H9 (cell line): ENCODE data around the gene SPRR3. TPM values are rescaled to one million over a fixed set of nuclear protein-coding genes. Genes with fewer than 3 reads are reported as not detected.

Experiments
- DNase-seq: peaks from one replicate; pipeline ENCODE4 v3.0.0-alpha.2; 2017
- H2AFZ ChIP-seq: one replicate; pipeline ENCODE4 v1.6.1; 2013; ENCODE audit warnings: mild to moderate bottlenecking, low read length, control low read depth, moderate library complexity
- H2AK5ac ChIP-seq: 2 replicates; pipeline ENCODE4 v1.6.1; 2013; ENCODE audit warnings: low read length, control low read depth, mixed read lengths; ENCODE audit not compliant: insufficient read length
- H2BK120ac ChIP-seq: one replicate; pipeline ENCODE4 v1.6.1; 2013; ENCODE audit warnings: low read depth, mild to moderate bottlenecking, low read length, control low read depth, inconsistent platforms; ENCODE audit not compliant: poor library complexity, severe bottlenecking
- H2BK12ac ChIP-seq: 2 replicates; pipeline ENCODE4 v1.6.1; 2013; ENCODE audit warnings: low read length, control low read depth, mixed read lengths, low read depth; ENCODE audit not compliant: insufficient read length
- H2BK15ac ChIP-seq: 2 replicates; pipeline ENCODE4 v1.6.1; 2013; ENCODE audit warnings: low read depth, low read length, control low read depth
- H2BK20ac ChIP-seq: one replicate; pipeline ENCODE4 v1.6.1; 2013; ENCODE audit warnings: low read depth, mild to moderate bottlenecking, low read length, control low read depth, inconsistent platforms; ENCODE audit not compliant: poor library complexity, severe bottlenecking
- H2BK5ac ChIP-seq: 2 replicates; pipeline ENCODE4 v1.6.1; 2013; ENCODE audit warnings: low read length, control low read depth, mixed read lengths; ENCODE audit not compliant: insufficient read length
- H3K14ac ChIP-seq: 2 replicates; pipeline ENCODE4 v1.6.1; 2013; ENCODE audit warnings: low read length, control low read depth; ENCODE audit not compliant: insufficient read depth
- H3K18ac ChIP-seq: 2 replicates; pipeline ENCODE4 v1.6.1; 2013; ENCODE audit warnings: low read depth, mild to moderate bottlenecking, mixed read lengths, low read length, control low read depth; ENCODE audit not compliant: insufficient read length
- H3K23ac ChIP-seq: 2 replicates; pipeline ENCODE4 v1.6.1; 2013; ENCODE audit warnings: low read length, control low read depth, mixed read lengths, low read depth; ENCODE audit not compliant: insufficient read length
- H3K23me2 ChIP-seq: 2 replicates; pipeline ENCODE4 v1.6.1; 2013; ENCODE audit warnings: low read depth, mild to moderate bottlenecking, mixed read lengths, low read length, control low read depth; ENCODE audit not compliant: insufficient read length, poor library complexity, severe bottlenecking
- H3K27ac ChIP-seq: 2 replicates; pipeline ENCODE4 v1.5.1; 2013; ENCODE audit warnings: low read length, control low read depth, mixed read lengths, low read depth; ENCODE audit not compliant: insufficient read length
- H3K27me3 ChIP-seq: 2 replicates; pipeline ENCODE4 v1.6.1; 2013; ENCODE audit warnings: low read length, control low read depth, inconsistent platforms; ENCODE audit not compliant: insufficient read depth
- H3K4ac ChIP-seq: 2 replicates; pipeline ENCODE4 v1.6.1; 2013; ENCODE audit warnings: low read depth, mild to moderate bottlenecking, control low read depth, inconsistent platforms, low read length, moderate library complexity
- H3K4me1 ChIP-seq: 2 replicates; pipeline ENCODE4 v1.6.1; 2013; ENCODE audit warnings: low read length, control low read depth, inconsistent platforms; ENCODE audit not compliant: insufficient read depth
- H3K4me2 ChIP-seq: 2 replicates; pipeline ENCODE4 v1.6.1; 2013; ENCODE audit warnings: low read length, control low read depth, mixed read lengths; ENCODE audit not compliant: insufficient read length, insufficient read depth
- H3K56ac ChIP-seq: 2 replicates; pipeline ENCODE4 v1.6.1; 2013; ENCODE audit warnings: low read depth, mild to moderate bottlenecking, mixed read lengths, low read length, control low read depth; ENCODE audit not compliant: insufficient read length
- H3K79me1 ChIP-seq: 2 replicates; pipeline ENCODE4 v1.6.1; 2013; ENCODE audit warnings: low read depth, mild to moderate bottlenecking, moderate library complexity, low read length, control low read depth, inconsistent platforms; ENCODE audit not compliant: insufficient read depth, poor library complexity, severe bottlenecking
- H3K79me2 ChIP-seq: 2 replicates; pipeline ENCODE4 v1.6.1; 2013; ENCODE audit warnings: low read length, control low read depth, inconsistent platforms; ENCODE audit not compliant: insufficient read depth
- H3K9ac ChIP-seq: 2 replicates; pipeline ENCODE4 v1.6.1; 2013; ENCODE audit warnings: low read length, control low read depth, mixed read lengths; ENCODE audit not compliant: insufficient read length; ENCODE audit errors: extremely low read depth
- H3K9me3 ChIP-seq: one replicate; pipeline ENCODE4 v1.6.1; 2013; ENCODE audit warnings: low read depth, low read length, inconsistent platforms; ENCODE audit not compliant: control insufficient read depth
- H3T11ph ChIP-seq: one replicate; pipeline ENCODE4 v1.6.1; 2013; ENCODE audit warnings: mild to moderate bottlenecking, low read length, control low read depth, inconsistent platforms
- H4K20me1 ChIP-seq: one replicate; pipeline ENCODE4 v1.6.1; 2013; ENCODE audit not compliant: control insufficient read depth, insufficient read length, insufficient read depth
- H4K5ac ChIP-seq: 2 replicates; pipeline ENCODE4 v1.6.1; 2013; ENCODE audit warnings: low read depth, mild to moderate bottlenecking, mixed read lengths, low read length, control low read depth; ENCODE audit not compliant: insufficient read length
- H4K8ac ChIP-seq: replicated peaks from 2 replicates; pipeline ENCODE4 v1.6.1; 2013; ENCODE audit warnings: low read length, control low read depth, mixed read lengths, low read depth; ENCODE audit not compliant: insufficient read length
- H4K91ac ChIP-seq: 2 replicates; pipeline ENCODE4 v1.6.1; 2013; ENCODE audit warnings: low read depth, mild to moderate bottlenecking, moderate library complexity, mixed read lengths, low read length, control low read depth; ENCODE audit not compliant: insufficient read length
- H3K27ac Mint-ChIP-seq, 3 experiments: 2 replicates in 2 of 3; 3 replicates in 1 of 3; pipeline ENCODE4 v1.8.0; 2020 to 2021; ENCODE audit warnings: mixed read lengths in 3 of 3, mild to moderate bottlenecking in 1 of 3, moderate library complexity in 1 of 3
- H3K27me3 Mint-ChIP-seq: 2 replicates; pipeline ENCODE4 v1.8.0; 2021; ENCODE audit warnings: low read depth, mild to moderate bottlenecking, moderate library complexity, mixed read lengths
- H3K36me3 Mint-ChIP-seq, 3 experiments: 2 replicates in 2 of 3; 3 replicates in 1 of 3; pipeline ENCODE4 v1.8.0; 2020 to 2021; ENCODE audit warnings: low read depth in 3 of 3, mixed read lengths in 3 of 3; ENCODE audit not compliant: insufficient read depth in 1 of 3
- H3K4me1 Mint-ChIP-seq, 2 experiments: 2 replicates each; pipeline ENCODE4 v1.8.0; 2020; ENCODE audit warnings: mixed read lengths in 2 of 2
- H3K4me3 Mint-ChIP-seq, 2 experiments: 2 replicates in 1 of 2; 3 replicates in 1 of 2; pipeline ENCODE4 v1.8.0; 2020 to 2021; ENCODE audit warnings: mild to moderate bottlenecking in 2 of 2, mixed read lengths in 2 of 2, moderate library complexity in 1 of 2
- H3K9me3 Mint-ChIP-seq, 2 experiments: 2 replicates in 1 of 2; 3 replicates in 1 of 2; pipeline ENCODE4 v1.8.0; 2020; ENCODE audit warnings: mild to moderate bottlenecking in 2 of 2, mixed read lengths in 2 of 2, moderate library complexity in 1 of 2
- WGBS: extraction: QIAGEN DNeasy Blood & Tissue Kit; methylation state at CpG from one replicate; pipeline ENCODE4 v1.1.7; 2013; ENCODE audit warnings: missing lambda C conversion rate, low lambda C conversion rate, mixed read lengths; ENCODE audit not compliant: insufficient read length; ENCODE audit errors: extremely low coverage; 5-methylcytosine and 5-hydroxymethylcytosine counted together
- total RNA-seq: library from RNA; stranded (reverse); gene quantifications from 2 replicates; pipeline ENCODE4 v1.2.1, GENCODE V29; 2021
- TF ChIP-seq, protein P1 (sequence below): fragments of 200-600 bp; sonication (generic); conservative IDR thresholded peaks from 3 replicates; pipeline ENCODE4 v1.8.0; 2021; ENCODE audit warnings: antibody characterized with exemption, mild to moderate bottlenecking

Gene SPRR3
- total RNA-seq, 1 experiment from 2014 or later, result not detected

DNA sequence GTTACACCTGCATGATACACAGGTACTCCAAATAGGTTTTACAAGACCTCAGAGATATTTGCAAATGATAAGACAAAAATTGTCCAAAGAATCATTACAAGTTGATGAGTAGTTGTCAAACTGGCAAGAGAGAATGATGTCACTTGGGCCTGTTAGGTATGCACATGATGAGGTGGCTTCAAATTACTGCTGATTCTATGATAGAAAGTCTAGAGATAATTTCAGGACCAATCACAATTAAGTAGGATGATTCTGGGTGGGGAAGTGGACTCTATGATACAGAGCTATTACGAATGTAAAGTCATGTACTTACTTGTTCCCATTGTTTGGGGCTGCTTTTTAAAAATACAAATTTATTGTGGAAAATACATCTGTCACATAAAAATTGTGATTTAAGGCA, 24.2 kb downstream of the SPRR3 start:
- Mint-ChIP-seq H3K36me3 (no peaks in the 10 kb centered on the region; a peak in 1 of 7 replicates), H3K27me3 (no peaks in the 10 kb centered on the region), H3K4me3 (no peak overlapping the region), H3K27ac (no peak overlapping the region), H3K4me1 (peaks cover 11 to 23% of the 10 kb centered on the region in 2 experiments), H3K9me3 (peaks cover 0 to 3% of the 10 kb centered on the region in 2 experiments; a peak in 3 of 5 replicates)
- H3K79me1 ChIP-seq, result no peaks in the 10 kb centered on the region
- no CpG with 5 or more reads among the region's 1 CpG for WGBS
- H3K23me2 ChIP-seq, result no peaks in the 10 kb centered on the region
- H4K8ac ChIP-seq, result no peak overlapping the region
- H2BK15ac ChIP-seq, result no peak overlapping the region
- no peak overlapping the region for H4K91ac ChIP-seq
- TF ChIP-seq, protein P1, sequence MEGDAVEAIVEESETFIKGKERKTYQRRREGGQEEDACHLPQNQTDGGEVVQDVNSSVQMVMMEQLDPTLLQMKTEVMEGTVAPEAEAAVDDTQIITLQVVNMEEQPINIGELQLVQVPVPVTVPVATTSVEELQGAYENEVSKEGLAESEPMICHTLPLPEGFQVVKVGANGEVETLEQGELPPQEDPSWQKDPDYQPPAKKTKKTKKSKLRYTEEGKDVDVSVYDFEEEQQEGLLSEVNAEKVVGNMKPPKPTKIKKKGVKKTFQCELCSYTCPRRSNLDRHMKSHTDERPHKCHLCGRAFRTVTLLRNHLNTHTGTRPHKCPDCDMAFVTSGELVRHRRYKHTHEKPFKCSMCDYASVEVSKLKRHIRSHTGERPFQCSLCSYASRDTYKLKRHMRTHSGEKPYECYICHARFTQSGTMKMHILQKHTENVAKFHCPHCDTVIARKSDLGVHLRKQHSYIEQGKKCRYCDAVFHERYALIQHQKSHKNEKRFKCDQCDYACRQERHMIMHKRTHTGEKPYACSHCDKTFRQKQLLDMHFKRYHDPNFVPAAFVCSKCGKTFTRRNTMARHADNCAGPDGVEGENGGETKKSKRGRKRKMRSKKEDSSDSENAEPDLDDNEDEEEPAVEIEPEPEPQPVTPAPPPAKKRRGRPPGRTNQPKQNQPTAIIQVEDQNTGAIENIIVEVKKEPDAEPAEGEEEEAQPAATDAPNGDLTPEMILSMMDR, result no peak
- no peak overlapping the region for H3K56ac ChIP-seq
- H3K9ac ChIP-seq, result no peak overlapping the region
- H3K18ac ChIP-seq, result no peak overlapping the region
- H3K23ac ChIP-seq, result no peak overlapping the region
- peaks cover 4% of the 10 kb centered on the region; the same call in 1 of the 2 replicates for H3K4me1 ChIP-seq
- H3K4ac ChIP-seq, result no peak overlapping the region
- H2BK120ac ChIP-seq, result no peak overlapping the region
- DNase-seq, result no peak
- H2BK20ac ChIP-seq, result no peak overlapping the region
- no peak overlapping the region for H3K4me2 ChIP-seq
- H3T11ph ChIP-seq, result no peak overlapping the region
- no peaks in the 10 kb centered on the region for H3K9me3 ChIP-seq
- H3K27me3 ChIP-seq, result no peaks in the 10 kb centered on the region
- H4K5ac ChIP-seq, result no peak overlapping the region
- H2BK5ac ChIP-seq, result no peak overlapping the region
- no peaks in the 10 kb centered on the region for H4K20me1 ChIP-seq
- H3K14ac ChIP-seq, result no peak overlapping the region
- no peak overlapping the region for H2AK5ac ChIP-seq
- no peak overlapping the region for H2BK12ac ChIP-seq
- H2AFZ ChIP-seq, result no peak overlapping the region
- no peaks in the 10 kb centered on the region for H3K79me2 ChIP-seq
- H3K27ac ChIP-seq, result no peak overlapping the region
